DMS53 treated with DMSO at 0.1 percent for 48 hours (cell line): ENCODE results near the gene ANKRD30BL.
A peak's percentile ranks its signal among the peaks of the same experiment; 100 is the strongest.
"Not testable (repeated sequence)": the region's sequence is repeated elsewhere in the genome, so short reads cannot be mapped to it uniquely, and the experiment has no call there.

Source experiments
- DNase-seq: peaks from one replicate; lab custom pipeline; 2025; ENCODE audit not compliant: unreplicated experiment; lab: John Stamatoyannopoulos, UW

ANKRD30BL gene

GRCh38 chr2:132161161-132162124 lies at the start of gene ANKRD30BL:
TSS of gene ANKRD30BL (minus strand) at chr2:132161952. CDS start at chr2:132161705, 247 bp downstream.
- not testable (repeated sequence) for DNase-seq

- DNase-seq = not testable (repeated sequence)
These were observed 41.1 kb upstream of the ANKRD30BL start for GRCh38 chr2:132202866-132203265.

GRCh38 chr2:132192854-132193253 lies 31.1 kb upstream of the ANKRD30BL start:
- DNase-seq = not testable (repeated sequence)

GRCh38 chr2:132167100-132167499 lies 5.3 kb upstream of the ANKRD30BL start:
- not testable (repeated sequence) for DNase-seq

- DNase-seq = not testable (repeated sequence)
These were observed 441 bp upstream of the ANKRD30BL start for GRCh38 chr2:132162125-132162660.

- peak; percentile 13 for DNase-seq
These were observed 15.0 kb downstream of the ANKRD30BL start for GRCh38 chr2:132146774-132147173.
